ENCODE measurements around the gene HTD2.

GRCh38 chr3:58299075-58299474, 7.2 kb upstream of the HTD2 start:
- TF ChIP-seq YY1 (IDR thresholded peaks at IDR 0.05; ENCODE audit: insufficient read depth, insufficient read length), result no peak
- no peak for TF ChIP-seq ZNF274 (IDR thresholded peaks at IDR 0.05; ENCODE audit: low read depth, low read length)

Data from NT2/D1 (cell line).